8988T (cell line): ENCODE measurements around the gene OR5L2.
"Not testable (repeated sequence)": the region's sequence is repeated elsewhere in the genome, so short reads cannot be mapped to it uniquely, and the experiment has no call there.

Experiments
- DNase-seq: peaks from one replicate; pipeline ENCODE4 v3.0.0; 2011

Gene OR5L2

GRCh38 chr11:55826919-55827318 lies at the start of gene OR5L2:
Gene OR5L2 (plus strand): TSS chr11:55827219. CDS start chr11:55827219, 0 bp downstream.
- DNase-seq: no peak

GRCh38 chr11:55791606-55792005 lies 35.4 kb upstream of the OR5L2 start:
- no peak for DNase-seq

DNA sequence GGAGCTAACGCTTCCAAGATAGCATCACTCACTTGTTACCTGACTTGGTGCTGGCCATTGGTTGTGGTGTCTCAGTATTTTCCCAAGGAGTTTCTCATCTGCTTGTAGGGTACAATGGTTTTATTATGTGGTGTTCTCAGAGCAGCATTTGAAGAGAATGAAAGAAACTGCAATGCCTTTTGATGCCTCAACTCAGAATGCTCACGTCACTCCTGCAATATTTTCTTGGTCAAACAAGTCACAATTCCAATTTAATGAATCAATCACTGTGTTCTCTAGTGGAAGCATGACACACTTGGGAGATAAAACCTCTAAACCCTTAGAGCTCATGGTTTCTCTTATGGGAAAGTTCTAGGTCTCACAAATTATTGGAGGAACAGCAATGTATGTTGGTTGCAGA lies 33.7 kb upstream of the OR5L2 start:
- DNase-seq: no peak

DNA sequence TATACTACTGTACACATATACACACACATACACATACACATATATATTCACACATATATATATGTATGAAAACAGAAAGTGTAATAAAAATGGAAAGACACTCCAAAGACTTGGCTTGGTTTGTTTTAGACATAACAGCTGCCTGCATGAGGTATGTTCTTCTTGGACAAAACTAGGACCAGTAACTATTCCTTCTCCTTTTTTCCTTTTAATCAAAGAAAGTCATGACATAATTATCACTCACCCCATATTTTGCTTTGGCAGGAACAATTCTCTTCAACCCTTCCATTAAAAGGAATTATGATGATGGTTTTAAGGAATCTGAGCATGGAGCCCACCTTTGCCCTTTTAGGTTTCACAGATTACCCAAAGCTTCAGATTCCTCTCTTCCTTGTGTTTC lies 31.8 kb upstream of the OR5L2 start, which contains the start of gene OR5D14:
Gene OR5D14 (plus strand): TSS at position 301 of the 400 bp plus-strand sequence. CDS start 0 bp downstream, at position 301.
- no peak for DNase-seq

GRCh38 chr11:55806248-55806647 lies 20.8 kb upstream of the OR5L2 start:
- DNase-seq: no peak

- no peak for DNase-seq
Measured at GRCh38 chr11:55811067-55811466, 16.0 kb upstream of the OR5L2 start, which contains the start of gene OR5L1. Gene OR5L1 (plus strand): TSS chr11:55811367. CDS start chr11:55811467, 100 bp downstream.

DNA sequence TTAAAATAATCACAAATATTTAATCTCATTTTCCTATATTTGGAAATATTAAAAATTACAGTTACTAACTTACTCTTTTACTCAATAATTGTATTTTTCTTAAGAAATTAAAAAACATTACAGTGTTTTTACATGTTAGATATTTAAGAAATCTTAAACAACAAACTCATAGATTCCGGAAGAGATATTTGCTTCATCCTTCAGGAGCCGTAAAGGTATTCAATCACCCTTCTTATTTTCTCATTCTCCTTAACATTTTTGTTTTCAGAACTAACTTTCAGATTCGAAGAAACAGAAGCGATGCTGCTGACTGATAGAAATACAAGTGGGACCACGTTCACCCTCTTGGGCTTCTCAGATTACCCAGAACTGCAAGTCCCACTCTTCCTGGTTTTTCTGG lies 7.7 kb upstream of the OR5L2 start, which contains the start of gene OR5D18:
Gene OR5D18 (plus strand): TSS at position 301 of the 400 bp plus-strand sequence. CDS start 0 bp downstream, at position 301.
- no peak for DNase-seq

- no peak for DNase-seq
Measured at GRCh38 chr11:55838452-55838851, 11.4 kb downstream of the OR5L2 start, which contains the start of gene OR5D16. Gene OR5D16 (plus strand): TSS chr11:55838752. CDS start chr11:55838752, 0 bp downstream.

DNA sequence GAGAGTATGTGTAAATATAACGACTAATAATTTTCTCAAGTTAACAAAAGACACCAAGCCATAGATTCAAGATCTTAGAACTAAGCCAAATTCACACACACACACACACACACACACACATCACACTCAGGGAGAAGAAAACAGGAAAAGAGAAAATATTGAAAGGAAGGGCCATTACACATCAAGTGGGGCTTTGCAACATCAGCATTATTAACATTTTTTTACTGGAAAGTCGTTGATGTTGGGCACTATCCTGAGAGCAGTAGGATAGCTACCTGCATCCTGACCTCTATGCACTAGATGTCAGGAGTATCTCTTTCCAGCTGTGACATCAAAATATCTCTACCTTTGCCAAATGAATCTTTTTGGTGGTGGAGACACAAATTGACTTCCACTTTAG lies 20.4 kb downstream of the OR5L2 start:
- no peak for DNase-seq

GRCh38 chr11:55849037-55849436 lies 22.0 kb downstream of the OR5L2 start:
- DNase-seq: no peak

- DNase-seq: no peak
Measured at GRCh38 chr11:55852141-55852540, 25.1 kb downstream of the OR5L2 start.

GRCh38 chr11:55854704-55855103 lies 27.7 kb downstream of the OR5L2 start:
- DNase-seq: no peak

DNA sequence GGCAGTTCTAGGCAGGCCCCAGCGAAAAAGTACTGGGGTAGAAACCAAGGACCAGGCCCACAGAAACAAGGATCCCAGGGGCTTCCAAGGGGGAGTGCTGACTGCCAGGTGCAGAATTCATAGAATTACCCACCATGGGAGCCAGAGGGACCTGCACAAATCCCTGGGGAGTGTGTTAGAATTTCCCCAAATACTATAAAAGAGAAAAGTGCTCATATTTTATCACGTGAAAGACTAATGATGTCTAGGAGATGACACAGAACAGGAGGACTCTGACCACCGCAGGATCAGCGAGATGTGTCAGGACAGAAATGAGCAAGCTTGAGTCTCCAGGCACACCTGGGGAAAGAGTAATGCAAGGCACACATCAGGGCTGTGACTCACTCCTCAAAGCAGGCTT lies 40.3 kb downstream of the OR5L2 start:
- not testable (repeated sequence) for DNase-seq

DNA sequence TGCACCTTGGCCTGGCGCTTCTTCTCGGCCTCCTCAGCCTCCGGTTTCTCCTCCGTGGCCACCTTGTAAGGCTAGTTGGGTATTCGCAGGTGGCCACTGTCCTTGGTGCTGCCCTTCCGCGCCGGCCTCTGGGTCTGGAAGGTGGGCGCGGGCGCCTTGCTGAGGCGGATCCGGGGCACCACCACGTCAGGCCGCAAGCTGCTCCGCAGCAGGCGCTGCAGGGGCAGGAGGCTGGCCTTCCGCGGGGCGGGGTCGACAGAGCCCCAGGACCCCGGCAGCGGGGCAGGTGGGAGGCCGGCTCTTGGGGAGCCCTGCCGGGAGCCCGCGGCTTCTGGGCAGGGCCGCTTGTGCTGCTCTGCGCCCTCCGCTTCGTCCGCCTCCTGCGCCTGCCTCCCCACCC lies 45.7 kb downstream of the OR5L2 start:
- not testable (repeated sequence) for DNase-seq

- not testable (repeated sequence) for DNase-seq
Measured at GRCh38 chr11:55873146-55873545, 46.1 kb downstream of the OR5L2 start.
